HG02763 (cell line): ENCODE data around the gene LTBP1.

Source experiments
- ATAC-seq: cut with Tn5 transposase; IDR thresholded peaks from one replicate; pipeline ENCODE4 v1.9.1; 2021; ENCODE audit warnings: mild to moderate bottlenecking, moderate library complexity; ENCODE audit not compliant: unreplicated experiment

Gene LTBP1

DNA sequence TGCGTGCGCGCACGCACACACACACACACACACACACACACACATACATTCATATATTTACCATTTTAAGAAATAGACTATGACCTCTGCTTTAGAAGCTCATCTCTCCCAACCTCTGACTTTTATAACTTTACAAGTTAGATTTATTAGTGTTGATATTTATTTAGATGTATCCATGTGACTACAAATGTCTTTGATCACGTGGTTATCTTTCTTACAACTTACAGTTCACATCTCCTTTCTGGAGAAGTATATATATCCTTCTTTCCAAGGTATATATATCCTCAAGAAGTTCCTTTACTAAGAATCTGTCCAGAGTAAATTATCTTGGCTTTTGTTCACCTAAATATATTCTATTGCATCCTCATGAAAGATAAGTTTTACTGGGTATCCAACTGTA is 16.3 kb upstream of the LTBP1 start:
- ATAC-seq: no peak

DNA sequence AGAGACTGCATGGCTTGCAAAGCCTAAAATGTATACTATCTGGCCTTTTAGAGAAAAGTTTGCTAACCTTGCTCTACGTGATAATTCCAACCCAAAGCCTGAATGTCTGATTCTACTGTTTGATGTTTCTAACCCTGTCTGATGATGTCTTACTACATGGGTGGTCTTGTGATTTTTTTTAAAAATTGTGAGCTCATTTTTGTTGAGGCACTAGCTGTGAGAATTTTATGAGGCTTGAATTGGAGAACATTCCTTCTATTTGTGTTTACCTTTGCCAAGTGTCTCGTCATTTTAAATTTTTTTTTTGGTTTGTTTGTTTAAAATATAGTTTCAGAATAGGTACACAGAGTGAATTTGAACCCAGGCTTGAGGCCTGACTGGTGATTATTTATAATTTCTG is 15.2 kb upstream of the LTBP1 start:
- no peak for ATAC-seq

DNA sequence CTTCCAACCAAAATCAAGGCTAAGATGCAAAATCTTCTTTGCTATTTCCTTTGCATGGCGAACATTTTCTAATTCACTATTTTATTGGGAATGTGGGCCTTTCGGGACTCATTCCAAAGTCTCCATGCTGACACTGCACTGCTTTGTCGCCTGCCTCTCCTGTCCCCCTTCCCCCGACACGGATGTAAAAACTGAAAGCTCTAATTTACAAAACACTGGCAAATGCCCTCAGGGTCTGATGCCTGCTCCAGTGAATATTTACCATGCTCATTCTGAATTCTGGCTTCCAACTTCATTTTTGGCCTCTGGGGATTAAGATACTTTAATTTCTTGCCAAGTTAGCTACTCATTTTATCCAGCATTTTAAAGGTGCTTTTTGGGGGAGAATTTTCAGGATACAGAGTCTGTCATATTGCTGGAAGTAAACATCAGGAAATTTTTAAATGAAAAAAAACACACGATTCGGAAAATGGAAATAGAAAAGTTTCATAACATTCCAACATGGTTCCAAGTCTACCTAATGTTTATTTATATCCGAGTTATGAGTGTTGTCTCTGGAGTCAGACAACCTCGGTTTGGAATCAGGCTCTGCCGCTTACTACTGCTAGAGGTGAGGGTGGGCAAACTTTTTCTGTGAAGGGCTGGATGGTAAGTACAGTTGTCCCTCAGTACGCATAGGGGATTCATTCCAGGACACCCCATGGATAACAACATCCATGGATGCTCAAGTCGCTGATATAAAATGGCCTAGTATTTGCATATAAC is 14.6 kb upstream of the LTBP1 start:
- no peak for ATAC-seq

DNA sequence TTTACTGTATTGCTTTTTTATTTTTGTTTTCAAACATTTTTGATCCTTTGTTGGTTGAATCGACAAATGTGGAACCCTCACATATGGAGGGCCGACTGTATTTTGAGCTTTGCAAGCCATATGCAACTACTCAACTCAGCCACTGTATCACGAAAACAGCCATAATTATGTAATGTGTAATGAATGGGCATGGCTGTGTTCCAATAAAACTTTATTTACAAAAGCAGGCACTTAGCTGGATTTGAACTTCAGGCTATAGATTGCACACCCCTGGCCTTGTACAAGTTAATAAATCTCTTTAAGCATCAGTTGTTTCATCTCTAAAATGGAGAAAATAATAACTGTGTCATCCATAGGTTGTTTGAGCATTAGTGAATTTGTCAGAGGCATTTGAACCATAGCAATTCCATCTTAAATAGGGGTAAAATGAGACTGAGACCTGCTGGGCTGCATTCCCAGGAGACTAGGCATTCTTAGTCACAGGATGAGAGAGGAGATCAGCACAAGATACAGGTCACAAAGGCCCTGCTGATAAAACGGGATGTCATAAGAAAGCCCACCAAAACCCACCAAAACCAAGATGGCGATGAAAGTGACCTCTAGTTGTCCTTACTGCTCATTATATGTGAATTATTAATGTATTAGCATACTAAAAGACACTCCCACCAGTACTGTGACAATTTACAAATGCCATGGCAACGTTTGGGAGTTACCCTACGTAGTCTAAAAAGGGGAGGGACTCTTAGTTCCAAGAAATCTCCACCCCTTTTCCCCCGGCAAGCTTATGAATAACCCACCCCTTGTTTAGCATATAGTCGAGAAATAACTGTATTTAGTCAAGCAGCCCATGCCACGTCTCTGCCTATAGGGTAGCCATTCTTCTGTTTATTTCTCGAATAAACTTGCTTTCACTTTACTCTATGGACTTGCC is 13.7 kb upstream of the LTBP1 start:
- ATAC-seq: no peak

DNA sequence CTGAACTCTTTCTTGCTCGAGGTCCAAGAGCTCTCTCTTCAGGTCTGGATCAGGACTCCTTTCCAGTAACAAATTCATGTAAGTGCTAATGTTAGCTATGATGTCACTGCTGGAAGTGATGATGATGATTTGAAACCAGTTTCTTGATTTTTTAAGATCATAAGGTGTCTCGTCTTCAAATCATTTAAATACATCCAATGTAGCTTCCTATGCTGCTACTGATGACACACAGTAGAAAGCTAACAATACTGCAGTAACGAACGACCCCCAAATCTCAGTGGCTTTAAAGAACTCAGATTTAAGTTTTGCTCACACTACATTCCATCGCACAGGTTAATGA is 13.0 kb upstream of the LTBP1 start:
- no peak for ATAC-seq

DNA sequence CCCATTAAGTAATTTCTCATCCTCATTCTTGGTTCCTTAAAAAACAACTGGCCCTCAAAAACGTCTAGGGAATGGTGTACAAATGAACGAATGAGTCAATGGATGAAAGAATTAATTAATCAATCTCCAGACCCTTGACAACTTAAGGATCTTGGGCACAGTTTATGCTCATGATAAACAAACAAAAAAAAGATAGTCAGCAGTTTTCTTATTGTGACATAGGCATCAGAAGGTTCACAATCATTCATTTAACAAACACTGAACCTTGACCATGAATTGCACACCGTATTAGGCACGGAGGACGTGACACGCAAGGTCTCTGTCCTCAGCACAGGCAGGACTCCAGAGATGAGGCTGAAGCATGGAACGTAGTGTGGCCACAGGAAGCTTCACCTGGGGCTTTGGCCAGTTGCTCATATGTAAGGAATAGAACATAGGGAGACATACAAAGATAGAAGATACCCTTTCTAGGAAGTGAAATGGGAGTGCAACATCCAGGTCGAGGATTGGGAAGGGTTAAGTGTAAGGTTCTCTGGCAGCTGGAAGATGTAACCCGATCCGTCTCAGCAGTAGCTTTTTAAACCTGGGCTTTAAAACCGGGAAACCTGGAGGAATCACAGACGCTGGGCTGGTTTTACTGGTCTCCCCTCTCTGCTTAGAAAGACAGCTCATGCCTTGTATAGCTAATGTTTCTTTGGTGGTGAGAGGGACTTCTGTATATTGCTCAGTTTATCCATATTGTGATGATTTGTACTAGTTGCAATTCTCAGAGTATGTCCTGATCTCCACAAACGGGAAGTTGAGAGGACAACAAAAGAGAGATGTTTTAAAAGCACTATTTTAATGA is 8.9 kb upstream of the LTBP1 start:
- ATAC-seq: no peak

DNA sequence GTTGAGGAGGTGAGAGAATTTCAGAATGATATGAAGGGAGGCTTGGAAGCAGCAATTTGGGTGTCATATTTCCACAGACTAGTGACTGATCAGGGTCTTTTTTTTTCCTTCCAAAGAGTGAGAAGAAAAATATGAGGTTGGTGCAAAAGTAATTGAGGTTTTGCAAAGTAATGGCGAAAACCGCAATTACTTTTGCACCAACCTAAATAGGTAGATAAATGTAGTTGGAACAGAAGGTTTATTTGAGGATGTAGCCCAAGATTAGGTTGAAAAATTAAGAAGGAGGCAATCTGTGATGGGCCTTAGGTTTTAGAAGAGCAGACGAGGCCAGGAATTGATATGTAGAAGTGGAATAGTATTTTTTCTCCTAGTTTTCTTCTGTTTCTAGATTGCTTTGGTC is 7.8 kb upstream of the LTBP1 start:
- no peak for ATAC-seq

DNA sequence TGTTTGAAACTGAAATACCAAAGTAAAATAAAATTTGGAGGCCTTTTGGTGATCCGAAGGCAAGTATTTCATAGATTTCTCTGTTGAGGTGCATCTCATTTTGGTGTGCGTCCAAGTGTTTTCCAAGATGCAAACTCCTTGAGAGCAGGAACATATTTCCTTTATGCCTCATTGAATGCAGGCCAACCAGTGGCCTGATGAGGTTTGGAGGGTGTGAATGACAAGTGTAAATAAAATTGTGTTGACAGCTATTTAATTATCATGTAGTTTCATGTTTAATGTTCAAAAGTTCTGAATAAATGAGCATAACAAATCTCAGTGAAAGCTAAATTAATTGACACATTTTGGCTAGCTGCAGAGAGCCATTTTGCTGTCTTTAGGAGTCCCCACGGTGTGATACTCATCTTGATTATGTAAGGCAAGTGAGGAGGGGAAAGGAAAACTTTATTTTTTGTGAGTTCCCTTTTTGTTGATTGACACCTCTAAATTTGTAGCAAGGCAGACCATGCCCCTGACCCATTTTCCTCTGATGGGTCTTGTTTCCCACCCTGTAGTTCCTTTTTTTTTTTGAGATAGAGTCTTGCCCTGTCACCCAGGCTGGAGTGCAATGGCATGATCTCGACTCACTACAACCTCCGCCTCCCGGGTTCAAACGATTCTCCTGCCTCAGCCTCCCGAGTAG is 6.3 kb upstream of the LTBP1 start:
- ATAC-seq: no peak

DNA sequence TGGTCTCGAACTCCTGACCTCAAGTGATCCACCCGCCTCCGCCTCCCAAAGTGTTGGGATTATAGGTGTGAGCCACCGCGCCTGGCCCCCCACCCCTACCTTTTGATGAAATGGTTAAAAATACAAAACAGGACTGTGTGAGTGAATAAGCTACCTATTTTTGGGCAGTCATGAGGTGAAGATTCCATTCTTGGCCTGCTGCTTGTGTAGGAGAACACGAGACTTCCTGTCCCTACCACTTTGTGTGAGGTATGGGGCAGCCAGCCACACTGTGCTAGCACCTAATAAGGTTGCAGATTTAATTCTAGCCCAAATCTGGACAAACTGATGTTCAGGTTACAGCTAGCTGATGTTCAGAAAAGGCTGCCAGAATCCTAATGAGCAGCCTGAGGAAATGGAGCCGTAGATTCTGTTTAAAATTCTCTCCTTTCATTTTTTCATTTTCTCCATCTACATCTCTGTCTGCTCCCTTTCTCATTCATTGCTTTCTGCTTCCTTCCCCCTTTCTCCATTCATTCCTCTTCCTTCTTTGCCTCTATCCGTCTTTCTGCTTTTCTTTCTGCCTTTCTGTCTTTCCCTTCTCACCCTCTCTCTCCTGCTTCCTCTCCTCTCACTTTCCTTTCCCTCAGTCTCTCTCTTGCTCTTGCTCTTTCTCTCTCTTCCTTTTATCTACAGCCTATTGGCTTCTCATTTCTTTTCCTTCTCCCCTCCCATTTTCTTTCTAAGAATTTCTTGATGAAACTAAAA is 4.6 kb upstream of the LTBP1 start:
- no peak for ATAC-seq

DNA sequence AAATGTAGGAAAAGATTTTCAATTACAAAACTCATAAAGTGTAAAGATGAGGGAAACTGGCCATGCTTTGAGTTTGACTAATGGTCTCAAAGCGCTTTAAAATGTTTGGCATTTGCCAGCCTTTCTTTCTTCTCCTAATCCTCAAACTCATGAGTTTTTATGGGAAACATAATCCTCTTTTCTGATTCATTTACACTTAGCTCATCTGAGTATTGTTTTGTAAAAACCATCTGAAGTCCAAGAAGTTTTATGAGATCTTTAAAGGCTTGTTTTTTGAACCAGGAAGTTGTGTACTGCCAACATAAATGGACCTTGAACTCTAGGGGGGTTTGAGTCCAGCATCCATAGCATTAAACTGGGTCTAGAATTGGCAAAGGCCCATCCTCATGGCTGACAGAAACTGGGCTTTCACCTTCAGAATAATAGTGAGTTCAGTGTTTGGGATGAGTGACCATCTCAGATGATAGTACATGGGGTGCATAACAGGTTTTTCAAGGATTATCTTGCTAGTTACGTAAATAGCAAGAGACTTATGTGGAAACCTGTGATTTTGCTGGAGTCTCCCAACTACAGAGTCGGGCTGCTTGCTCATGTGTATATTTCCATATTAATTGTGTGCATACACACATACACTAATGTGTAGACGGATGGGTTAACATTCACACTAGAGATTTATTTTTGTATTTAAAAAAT is 3.8 kb upstream of the LTBP1 start:
- no peak for ATAC-seq

DNA sequence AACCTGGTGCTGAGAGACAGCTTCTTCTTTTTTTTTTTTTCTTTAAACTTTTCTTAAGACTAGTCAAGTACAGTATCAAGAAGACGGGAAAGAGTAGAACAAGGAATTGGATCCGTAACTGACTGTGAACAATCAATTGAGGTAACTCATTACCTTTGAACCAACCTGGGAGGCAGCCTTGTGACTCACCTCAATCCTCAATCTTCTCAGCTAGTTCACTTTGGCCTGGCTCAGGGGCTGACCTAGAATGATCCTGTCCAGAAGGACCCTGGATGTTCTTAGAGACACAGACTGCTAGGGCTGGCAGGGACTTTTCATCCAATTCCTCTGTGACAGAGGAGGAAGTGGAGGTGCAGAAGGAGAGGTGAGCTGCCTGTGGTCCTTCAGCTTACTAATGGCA is 1.5 kb upstream of the LTBP1 start:
- no peak for ATAC-seq

DNA sequence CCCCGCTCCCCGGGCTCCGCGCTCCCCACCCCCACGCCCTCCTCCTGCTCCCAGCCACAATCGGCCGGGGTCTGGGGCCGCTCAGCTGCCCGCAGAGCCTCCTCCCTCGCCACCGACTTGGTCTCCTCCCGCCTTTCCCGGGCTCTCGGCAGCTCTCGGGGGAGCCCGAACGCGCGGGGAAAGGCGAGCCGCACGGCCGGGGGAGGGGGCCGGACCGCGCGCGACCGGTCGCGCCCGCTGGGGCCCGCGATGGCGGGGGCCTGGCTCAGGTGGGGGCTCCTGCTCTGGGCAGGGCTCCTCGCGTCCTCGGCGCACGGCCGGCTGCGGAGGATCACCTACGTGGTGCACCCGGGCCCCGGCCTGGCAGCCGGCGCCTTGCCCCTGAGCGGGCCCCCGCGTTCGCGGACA is 327 bp downstream of the LTBP1 start:
- peak; percentile 17 for ATAC-seq

DNA sequence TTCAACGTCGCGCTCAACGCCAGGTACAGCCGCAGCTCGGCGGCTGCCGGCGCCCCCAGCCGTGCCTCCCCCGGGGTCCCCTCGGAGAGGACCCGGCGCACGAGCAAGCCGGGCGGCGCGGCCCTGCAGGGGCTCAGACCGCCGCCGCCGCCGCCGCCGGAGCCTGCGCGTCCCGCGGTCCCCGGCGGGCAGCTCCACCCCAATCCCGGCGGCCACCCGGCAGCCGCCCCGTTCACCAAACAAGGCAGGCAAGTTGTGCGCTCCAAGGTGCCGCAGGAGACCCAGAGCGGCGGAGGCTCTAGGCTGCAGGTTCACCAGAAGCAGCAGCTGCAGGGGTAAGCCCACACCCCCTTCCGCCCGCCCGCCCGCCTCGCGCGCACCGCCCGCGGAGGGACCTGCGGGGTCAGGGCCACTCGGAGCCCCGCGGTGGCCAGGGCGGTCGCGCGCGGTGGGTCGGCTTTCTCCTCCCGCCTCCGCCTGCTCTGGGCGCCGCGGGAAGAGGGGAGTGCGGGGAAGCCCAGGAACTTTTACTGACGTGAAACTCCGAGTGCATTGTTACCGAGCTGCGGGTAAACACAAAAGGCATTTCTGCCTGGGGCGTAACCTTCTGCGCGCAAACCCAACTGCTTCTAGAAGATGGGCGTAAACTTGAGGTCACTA is 861 bp downstream of the LTBP1 start:
- ATAC-seq: peak; percentile 17

DNA sequence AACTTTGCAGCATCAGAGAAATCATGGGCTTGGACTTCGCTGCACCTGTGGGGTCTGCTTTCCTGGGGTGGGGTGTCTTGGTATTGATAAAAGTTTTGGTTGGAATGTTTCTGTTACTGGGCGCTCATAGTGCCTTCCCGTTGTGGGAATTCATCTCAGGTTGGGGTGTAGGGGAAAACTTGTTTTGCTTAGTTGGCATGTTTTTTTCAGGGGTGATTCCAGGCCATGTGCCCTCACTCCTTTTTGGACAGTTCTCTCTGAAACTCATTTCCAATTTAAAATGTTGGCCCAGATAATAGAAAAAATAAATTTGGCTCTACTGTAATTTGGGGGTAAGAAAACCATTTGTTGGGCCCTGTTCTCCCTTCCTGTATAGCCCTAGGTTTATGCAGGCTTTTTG is 1.5 kb downstream of the LTBP1 start:
- no peak for ATAC-seq

DNA sequence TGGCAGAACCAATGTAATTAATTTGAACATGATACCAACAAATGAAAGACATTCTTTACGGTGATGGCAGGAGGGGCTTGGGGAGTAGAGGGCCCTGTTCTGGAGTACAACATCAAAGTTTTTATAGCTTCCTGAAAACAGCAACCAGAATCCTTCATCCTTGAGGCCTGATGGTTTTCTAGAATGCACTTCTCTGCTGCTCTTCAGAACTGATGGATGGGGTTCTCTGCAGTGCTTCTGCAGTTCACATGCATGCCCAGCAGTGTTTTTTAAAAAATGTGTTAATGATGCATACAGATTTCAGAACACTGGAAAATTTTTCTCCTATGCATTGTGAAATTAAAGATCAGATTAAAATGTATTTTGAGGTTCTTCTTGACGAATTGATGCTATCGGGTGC is 2.5 kb downstream of the LTBP1 start:
- no peak for ATAC-seq

DNA sequence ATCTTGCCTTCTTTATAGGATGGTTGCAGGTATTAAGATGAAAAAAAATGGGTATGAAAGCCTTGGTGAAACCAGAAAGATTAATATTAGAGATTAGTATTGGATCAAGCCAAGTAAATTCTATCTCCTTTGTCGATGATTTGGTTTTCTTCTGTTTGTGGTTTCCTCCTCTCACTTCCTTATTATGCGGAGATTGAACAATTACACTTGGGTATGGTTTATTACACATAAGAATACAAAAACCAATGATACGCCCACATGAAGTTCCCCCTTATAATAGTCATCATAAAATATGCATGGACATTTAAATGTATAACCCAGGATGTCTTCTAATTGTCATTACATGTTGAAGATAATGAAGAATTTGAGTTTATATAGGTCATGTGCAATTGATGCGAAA is 4.9 kb downstream of the LTBP1 start:
- ATAC-seq: no peak

DNA sequence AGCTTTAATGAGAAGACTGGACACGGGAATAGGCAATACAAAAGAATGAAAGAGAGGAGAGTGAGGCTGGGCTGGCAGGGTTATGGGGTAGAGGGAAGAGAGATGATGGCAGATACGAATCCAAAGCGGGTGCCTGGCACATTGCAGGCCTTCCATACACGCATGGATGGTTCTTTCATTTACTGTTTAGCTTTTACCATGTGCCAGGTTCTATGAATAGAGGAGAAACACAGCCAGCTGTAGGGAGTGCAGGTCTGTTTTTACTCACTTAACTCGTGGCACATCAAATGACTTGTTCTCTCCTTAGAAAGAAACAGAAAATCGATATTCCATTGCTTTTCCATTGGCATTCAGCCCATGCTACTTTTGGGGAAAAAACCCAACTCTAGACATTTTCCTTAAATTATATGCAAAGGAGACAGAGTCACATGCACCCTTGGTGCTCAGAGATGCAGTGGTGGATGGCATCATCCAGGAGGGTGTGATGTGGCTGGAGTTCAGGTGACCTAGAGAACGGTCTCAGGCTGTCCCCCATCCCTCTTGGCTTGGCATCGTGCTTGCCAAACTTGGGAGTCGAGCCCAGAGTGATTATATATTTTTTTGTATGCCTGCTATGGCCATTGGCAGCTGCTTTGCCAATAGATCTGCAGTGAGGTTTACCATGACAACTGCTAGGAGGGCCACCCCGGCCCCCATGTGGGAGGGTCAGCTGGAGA is 6.2 kb downstream of the LTBP1 start:
- ATAC-seq: no peak

DNA sequence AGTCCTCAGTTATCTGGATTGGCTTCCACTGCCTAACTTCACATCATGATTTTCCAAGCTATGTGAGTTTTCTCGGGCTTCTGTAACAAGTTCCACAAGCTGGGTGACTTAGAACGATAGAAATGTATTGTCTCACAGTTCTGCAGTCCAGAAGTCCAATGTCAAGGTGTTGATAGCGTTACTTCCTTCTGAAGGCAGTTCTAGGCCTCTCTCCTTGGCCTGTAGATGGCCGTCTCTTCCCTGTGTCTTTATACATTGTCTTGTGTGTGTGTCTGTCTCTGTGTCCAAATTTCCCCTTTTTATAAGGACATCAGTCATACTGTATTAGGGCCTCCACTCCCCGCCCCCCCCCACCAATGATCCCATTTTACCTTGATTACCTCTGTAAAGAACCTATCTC is 7.5 kb downstream of the LTBP1 start:
- no peak for ATAC-seq
